NT2/D1 (cell line): ENCODE measurements around the gene SELENOO.

ENCODE experiments used
- SUZ12 ChIP-seq: IDR thresholded peaks from 2 replicates; pipeline ENCODE4 v1.6.1; 2011; ENCODE audit not compliant: insufficient read length, insufficient read depth; ENCODE audit errors: extremely low read depth
- ZNF274 ChIP-seq: IDR thresholded peaks from 2 replicates; pipeline ENCODE4 v1.6.1; 2011; ENCODE audit warnings: mild to moderate bottlenecking, low read depth, low read length

DNA sequence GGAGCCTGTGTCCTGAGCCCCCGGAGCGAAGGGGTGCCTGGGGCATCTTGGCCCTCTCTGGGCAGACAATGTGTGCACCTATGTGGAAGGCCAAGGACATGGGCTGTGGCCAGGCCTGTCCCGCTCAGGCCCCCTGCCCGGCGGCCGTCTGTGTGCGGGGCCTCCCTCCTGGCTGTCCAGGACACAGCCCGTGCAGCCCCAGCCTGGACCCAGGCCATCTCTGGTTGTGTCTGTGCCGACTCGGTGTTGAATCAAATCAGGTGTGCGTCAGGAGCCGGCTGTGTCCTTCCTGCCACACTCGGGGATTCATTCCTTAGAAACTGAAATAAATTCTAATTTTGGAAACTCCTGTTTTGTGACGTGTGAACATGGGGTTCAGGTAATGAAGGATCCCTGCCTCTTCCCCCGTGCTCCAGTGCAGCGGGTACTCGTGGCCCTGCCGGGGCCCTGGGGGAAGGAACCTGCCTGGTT, 1.5 kb upstream of the SELENOO start:
- TF ChIP-seq ZNF274 (no peak), SUZ12 (no peak)
